Smooth muscle cell (in vitro differentiated cells): Measurements from ENCODE around the gene VPS54. TPM values are rescaled to one million over a fixed set of nuclear protein-coding genes. Genes with fewer than 3 reads are reported as not detected.
"Not testable (repeated sequence)": the region's sequence is repeated elsewhere in the genome, so short reads cannot be mapped to it uniquely, and the experiment has no call there.

Experiments
- DNase-seq: peaks from one replicate; lab custom pipeline; 2025; ENCODE audit not compliant: unreplicated experiment; lab: John Stamatoyannopoulos, UW
- H2AFZ ChIP-seq: fragments of 200-600 bp; sonication (generic); 2 replicates; pipeline ENCODE4 v1.6.0; 2016; ENCODE audit warnings: antibody characterized with exemption, low read depth, mild to moderate bottlenecking
- H3F3A ChIP-seq: fragments of 200-600 bp; sonication (generic); 2 replicates; pipeline ENCODE4 v1.6.0; 2017; ENCODE audit warnings: antibody characterized with exemption, low read depth
- H3K27ac ChIP-seq: fragments of 200-600 bp; sonication (generic); 2 replicates; pipeline ENCODE4 v1.5.1; 2016; ENCODE audit warnings: low read depth, mild to moderate bottlenecking
- H3K27me3 ChIP-seq: fragments of 200-600 bp; sonication (generic); 2 replicates; pipeline ENCODE4 v1.6.1; 2016; ENCODE audit warnings: low read depth, mild to moderate bottlenecking
- H3K36me3 ChIP-seq: fragments of 200-600 bp; sonication (generic); 2 replicates; pipeline ENCODE4 v1.5.1; 2016; ENCODE audit warnings: low read depth
- H3K4me1 ChIP-seq: fragments of 200-600 bp; sonication (generic); 2 replicates; pipeline ENCODE4 v1.5.1; 2016; ENCODE audit warnings: low read depth
- H3K4me2 ChIP-seq: fragments of 200-600 bp; sonication (generic); 2 replicates; pipeline ENCODE4 v1.6.0; 2016; ENCODE audit warnings: mild to moderate bottlenecking
- H3K4me3 ChIP-seq: fragments of 200-600 bp; sonication (generic); 2 replicates; pipeline ENCODE4 v1.5.1; 2016; ENCODE audit warnings: mild to moderate bottlenecking
- H3K79me2 ChIP-seq: fragments of 200-600 bp; sonication (generic); 2 replicates; pipeline ENCODE4 v1.6.0; 2016; ENCODE audit warnings: low read depth, mild to moderate bottlenecking
- H3K9ac ChIP-seq: fragments of 200-600 bp; sonication (generic); 2 replicates; pipeline ENCODE4 v1.6.0; 2016; ENCODE audit warnings: low read depth
- H3K9me3 ChIP-seq: fragments of 200-600 bp; sonication (generic); replicated peaks from 2 replicates; pipeline ENCODE4 v1.5.1; 2016; ENCODE audit warnings: low read depth
- H4K20me1 ChIP-seq: fragments of 200-600 bp; sonication (generic); 2 replicates; pipeline ENCODE4 v1.6.0; 2016; ENCODE audit warnings: low read depth
- CTCF ChIP-seq: fragments of 200-600 bp; sonication (generic); IDR thresholded peaks from 2 replicates; pipeline ENCODE4 v1.5.1; 2017; ENCODE audit warnings: borderline replicate concordance, mild to moderate bottlenecking, antibody characterized with exemption; ENCODE audit not compliant: insufficient read depth, poor library complexity, severe bottlenecking
- WGBS: methylation state at CpG from one replicate; pipeline ENCODE4 v1.1.7; 2016; ENCODE audit warnings: low lambda C conversion rate; 5-methylcytosine and 5-hydroxymethylcytosine counted together
- polyA plus RNA-seq: library from polyadenylated mRNA; unstranded; fragments of >200 nt; fragmentation: Nextera tagmentation; extraction: Ambion mirVana; gene quantifications from 2 replicates; pipeline ENCODE4 v1.2.1, GENCODE V29; 2016
- total RNA-seq: library from RNA; depleted of rRNA; stranded (reverse); fragments of >200 nt; gene quantifications from 2 replicates; pipeline ENCODE4 v1.2.3, GENCODE V29; 2014

The VPS54 gene
- total and polyA plus RNA-seq, 2 experiments from 2014 or later = 12.8 to 36.9 TPM

GRCh38 chr2:63950414-63950813, 68.8 kb downstream of the VPS54 start:
- no peak for DNase-seq
- no peak overlapping the region for H3K9ac ChIP-seq
- H3K79me2 ChIP-seq = peaks cover 5% of the 10 kb centered on the region
- no peak overlapping the region for H3K27ac ChIP-seq
- H3F3A ChIP-seq = no peaks in the 10 kb centered on the region
- no peak overlapping the region for H3K4me3 ChIP-seq
- no peaks in the 10 kb centered on the region for H3K4me1 ChIP-seq
- no peak for TF ChIP-seq CTCF
- peaks cover 12% of the 10 kb centered on the region for H3K9me3 ChIP-seq
- no peak overlapping the region for H2AFZ ChIP-seq
- H3K36me3 ChIP-seq = peaks cover 51% of the 10 kb centered on the region
- no peaks in the 10 kb centered on the region for H3K27me3 ChIP-seq
- no peaks in the 10 kb centered on the region for H4K20me1 ChIP-seq
- no peak overlapping the region for H3K4me2 ChIP-seq

DNA sequence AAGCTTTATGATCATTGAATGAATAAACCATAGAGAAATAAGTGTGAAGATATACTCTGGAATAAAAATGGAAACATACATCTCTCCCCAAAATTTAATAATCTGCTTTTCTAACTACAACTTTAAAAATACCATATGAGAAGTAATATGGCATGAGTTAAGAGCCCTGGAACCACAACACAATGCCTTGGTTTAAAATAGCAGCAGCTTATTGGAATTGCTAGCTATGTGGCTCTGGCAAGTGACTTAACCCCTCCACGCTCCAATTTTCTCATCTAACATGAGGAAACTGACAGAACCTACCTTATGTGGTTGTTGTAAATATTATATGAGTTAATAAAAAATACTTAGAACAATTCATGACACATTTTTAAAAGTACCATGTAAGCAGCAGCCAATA, 76.4 kb downstream of the VPS54 start:
- 94% methylated on average over 1 of the region's 1 CpG for WGBS
- Histone ChIP-seq H3K4me1 (no peaks in the 10 kb centered on the region), H2AFZ (no peak overlapping the region), H3F3A (no peaks in the 10 kb centered on the region), H3K79me2 (no peaks in the 10 kb centered on the region), H3K27me3 (no peaks in the 10 kb centered on the region), H3K9ac (no peak overlapping the region), H3K4me3 (no peak overlapping the region), H3K27ac (no peak overlapping the region), H4K20me1 (no peaks in the 10 kb centered on the region), H3K9me3 (peaks cover 6% of the 10 kb centered on the region), H3K4me2 (no peak overlapping the region), H3K36me3 (peaks cover 41% of the 10 kb centered on the region)
- DNase-seq = no peak
- no peak for TF ChIP-seq CTCF

GRCh38 chr2:63932104-63932503, 87.1 kb downstream of the VPS54 start:
- H4K20me1 ChIP-seq, H3K9me3 ChIP-seq, H3K27me3 ChIP-seq, DNase-seq, H3K27ac ChIP-seq, H3K79me2 ChIP-seq, H3K4me2 ChIP-seq, H3K4me3 ChIP-seq, H3K9ac ChIP-seq, H3F3A ChIP-seq, H2AFZ ChIP-seq, H3K4me1 ChIP-seq: not testable (repeated sequence)
- WGBS = 96% methylated on average over 4 of the region's 4 CpGs
- peaks cover 14% of the 10 kb centered on the region for H3K36me3 ChIP-seq

- Histone ChIP-seq H3K27me3 (no peaks in the 10 kb centered on the region), H3K9ac (no peak overlapping the region), H3F3A (no peaks in the 10 kb centered on the region), H3K4me1 (no peaks in the 10 kb centered on the region), H4K20me1 (peaks cover 9% of the 10 kb centered on the region), H3K9me3 (peaks cover 3% of the 10 kb centered on the region), H2AFZ (no peak overlapping the region), H3K4me2 (no peak overlapping the region), H3K36me3 (peaks cover 6% of the 10 kb centered on the region), H3K27ac (no peak overlapping the region), H3K79me2 (no peaks in the 10 kb centered on the region), H3K4me3 (no peak overlapping the region)
- no peak for TF ChIP-seq CTCF
- DNase-seq = no peak
- WGBS = 95% methylated on average over 7 of the region's 7 CpGs
Measured at GRCh38 chr2:63926815-63927214, 92.4 kb downstream of the VPS54 start.
